Left lobe of liver (tissue), 2 donors: ENCODE data around the gene RPH3AL. TPM values are rescaled to one million over a fixed set of nuclear protein-coding genes. Genes with fewer than 3 reads are reported as not detected.
"Not testable (repeated sequence)": the region's sequence is repeated elsewhere in the genome, so short reads cannot be mapped to it uniquely, and the experiment has no call there.

Experiments
- ATAC-seq: fragments of 200-7000 bp; cut with Tn5 transposase; one replicate; pipeline ENCODE4 v1.9.1; 2020; ENCODE audit warnings: mild to moderate bottlenecking, moderate library complexity
- DNase-seq: peaks from one replicate; pipeline ENCODE4 v3.0.0-alpha.2; 2020; ENCODE audit warnings: low spot score
- total RNA-seq: library from RNA; stranded (reverse); gene quantifications from one replicate; pipeline ENCODE4 v1.2.1, GENCODE V29; 2021
- donor health status: DM: no; HTN: no; CAD: no; lungs with moderate emphysema.
- donor health status: DM: no; HTN: yes; CAD: no.

Gene RPH3AL
- total RNA-seq, 1 donor from 2014 or later, result 87.4 TPM

DNA sequence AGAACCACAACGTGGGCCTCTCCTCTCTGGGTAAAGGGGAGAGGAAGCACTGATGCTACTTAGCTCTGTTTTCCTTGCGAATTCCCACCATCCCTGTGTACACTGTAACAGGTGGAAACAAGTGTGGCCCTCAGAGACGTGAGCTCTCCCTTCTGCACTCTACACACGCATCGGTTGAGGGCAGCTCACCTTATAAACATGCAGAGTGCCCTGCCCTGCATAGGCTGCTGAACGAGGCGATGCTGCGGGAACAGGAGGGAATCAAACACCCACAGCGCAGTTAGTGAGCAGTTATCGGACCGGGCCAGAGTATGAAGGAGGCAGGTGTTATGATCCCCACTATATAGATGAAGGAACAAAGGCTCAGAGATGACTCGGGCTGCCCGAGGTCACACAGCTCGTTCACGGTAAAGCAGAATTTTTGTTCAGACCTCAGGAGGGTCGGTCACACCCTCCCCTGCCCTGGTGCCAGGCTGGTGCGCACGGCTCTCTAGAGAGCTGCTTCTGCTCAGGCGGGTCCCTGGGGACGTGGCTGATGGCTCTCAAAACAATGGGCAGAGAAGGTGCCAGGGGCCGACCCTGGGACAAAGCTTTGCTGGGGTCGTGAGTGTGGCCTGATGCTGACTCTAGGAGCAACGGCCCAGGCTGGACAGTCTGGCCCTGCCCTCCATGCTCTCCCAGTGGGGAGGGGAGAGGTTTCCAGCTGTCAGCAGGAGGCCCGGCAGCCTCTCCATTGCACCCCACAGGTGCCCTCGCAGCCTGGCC is 68.5 kb downstream of the RPH3AL start:
- DNase-seq, result no peak
- ATAC-seq, result peak; percentile 5

DNA sequence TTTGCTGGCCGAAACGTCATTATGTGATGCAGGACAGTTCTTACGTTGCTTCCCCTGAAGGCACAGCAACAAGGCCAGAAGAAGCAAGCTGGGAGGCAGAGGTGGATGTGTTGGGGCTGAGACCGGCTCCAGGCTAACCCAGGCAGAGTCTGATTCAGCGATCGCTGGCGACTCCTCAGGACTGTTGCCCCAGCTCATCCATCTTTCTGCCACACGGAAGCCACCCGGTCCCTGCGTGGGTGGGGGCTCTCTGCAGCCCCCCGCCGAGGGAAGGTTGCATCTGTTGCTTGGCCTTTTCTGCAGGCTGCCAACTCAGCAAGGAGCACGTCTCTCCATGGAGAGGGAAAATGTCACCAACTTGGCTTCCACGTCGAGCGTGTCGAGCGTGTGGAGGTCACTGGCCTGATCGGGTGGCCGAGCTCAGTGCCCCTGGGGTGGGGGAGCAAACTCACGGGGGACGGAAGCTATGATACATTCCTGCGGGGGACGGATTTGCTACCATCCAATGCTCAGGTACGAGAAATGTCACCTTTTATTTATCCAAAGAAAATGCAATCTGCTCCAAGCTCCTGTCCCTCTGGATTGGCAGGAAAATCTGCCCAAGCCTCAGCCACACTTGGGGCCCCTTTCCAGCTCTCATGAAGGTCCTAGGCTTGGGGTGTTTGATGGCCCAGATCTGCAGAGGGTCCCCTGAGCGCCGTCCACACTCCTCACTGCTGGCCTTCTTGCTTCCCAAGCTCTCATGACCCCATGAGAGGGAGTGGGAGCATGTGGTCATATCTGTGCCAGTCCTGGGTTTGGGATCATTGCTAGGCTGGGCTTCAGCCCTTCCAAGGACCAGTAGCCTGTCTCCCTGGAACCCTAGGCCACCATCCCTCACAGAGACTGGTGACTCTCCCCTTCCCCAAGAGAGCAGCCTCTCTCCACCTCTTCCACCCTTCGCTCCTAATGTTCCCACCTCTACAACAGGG is 69.4 kb downstream of the RPH3AL start:
- peak; percentile 11 for ATAC-seq
- DNase-seq, result peak; percentile 41

DNA sequence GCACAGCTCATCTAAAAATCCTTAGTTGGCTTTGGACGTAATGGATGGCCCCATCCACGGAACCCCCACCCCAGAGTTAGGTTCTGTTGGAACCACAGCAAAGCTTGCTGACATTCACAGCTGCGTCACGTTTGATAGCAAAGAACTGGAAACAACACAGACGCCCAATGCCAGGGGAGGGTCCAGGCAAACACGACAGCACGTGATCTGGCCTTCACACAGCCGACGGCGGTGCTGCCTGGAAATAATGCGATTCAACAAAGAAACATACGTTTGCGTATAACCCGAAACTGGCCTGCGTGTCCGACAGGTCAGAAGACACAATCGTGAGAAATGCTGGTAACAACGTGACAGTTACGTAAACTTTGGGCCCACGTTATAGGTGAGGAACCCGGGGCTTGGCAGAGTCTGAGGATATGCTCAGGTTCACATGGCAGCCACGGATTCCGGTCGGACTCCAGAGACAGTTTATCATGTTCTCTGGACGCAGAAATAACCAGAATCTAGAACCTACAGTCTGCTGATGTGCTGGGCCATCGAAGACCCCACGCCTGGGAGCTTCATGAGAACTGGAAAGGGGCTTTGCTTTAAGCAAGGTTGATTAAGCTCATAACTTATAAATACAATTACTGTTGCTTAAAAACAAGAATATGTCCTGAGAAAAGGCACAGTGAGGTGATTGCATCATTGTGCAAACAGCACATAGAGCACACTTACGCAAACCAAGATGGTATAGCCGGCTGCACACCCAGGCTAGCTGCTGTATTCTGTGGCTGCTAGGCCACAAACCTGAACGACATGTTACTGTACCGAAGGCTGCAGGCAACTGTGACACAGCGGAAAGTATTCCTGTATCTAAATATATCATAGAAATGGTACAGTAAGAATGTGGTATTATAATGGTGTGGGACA is 70.4 kb downstream of the RPH3AL start:
- ATAC-seq, result no peak
- DNase-seq, result peak; percentile 42

DNA sequence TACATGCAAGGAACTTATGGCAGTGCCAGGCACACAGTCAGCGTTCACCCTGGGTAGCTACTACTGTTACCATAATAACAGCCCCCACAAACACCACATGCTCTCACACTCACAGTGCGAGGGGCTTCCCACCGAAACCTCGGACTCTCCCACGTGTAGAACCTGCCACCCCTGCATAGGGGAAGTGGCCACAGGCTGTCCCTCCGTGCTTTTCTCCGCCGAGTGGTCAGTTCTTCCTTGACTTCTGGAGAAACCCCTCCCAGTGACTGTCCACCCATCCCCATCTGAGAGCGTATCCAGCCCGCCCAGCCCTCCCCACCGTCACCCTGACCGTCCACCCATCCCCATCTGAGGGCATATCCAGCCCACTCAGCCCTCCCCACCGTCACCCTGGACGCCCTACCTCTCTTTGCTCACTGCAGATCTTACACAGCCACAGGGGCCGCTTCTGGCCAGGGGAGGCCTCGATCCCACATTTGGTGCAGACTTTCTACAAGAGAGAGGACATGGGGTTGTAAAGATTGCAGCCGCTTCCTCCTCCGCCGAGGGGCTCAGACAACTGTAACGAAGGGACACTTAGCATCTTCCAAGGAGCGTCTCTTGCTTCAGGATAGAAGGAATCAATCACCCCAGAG is 71.1 kb downstream of the RPH3AL start:
- ATAC-seq, result no peak
- peak; percentile 34 for DNase-seq

DNA sequence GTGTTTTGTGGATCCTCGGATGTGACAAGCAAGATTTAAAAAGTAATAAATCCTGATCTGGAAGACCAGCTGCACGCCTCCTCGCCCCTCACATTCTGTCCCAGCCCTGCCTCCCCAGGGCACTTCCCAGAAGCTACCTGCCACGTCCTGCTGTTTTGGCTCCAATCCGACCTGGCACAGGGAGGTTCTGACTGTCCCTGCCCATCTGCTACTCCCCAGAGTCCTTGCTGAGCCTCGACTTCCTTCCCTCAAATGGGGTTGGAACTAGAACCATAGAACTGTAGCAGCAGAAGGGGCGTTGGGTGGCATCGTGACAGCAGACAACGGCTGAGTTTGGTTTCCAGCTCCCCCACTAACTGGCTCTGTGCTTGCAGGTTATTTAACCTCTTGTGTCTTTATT is 71.7 kb downstream of the RPH3AL start:
- DNase-seq (peak; percentile 35), ATAC-seq (no peak)

DNA sequence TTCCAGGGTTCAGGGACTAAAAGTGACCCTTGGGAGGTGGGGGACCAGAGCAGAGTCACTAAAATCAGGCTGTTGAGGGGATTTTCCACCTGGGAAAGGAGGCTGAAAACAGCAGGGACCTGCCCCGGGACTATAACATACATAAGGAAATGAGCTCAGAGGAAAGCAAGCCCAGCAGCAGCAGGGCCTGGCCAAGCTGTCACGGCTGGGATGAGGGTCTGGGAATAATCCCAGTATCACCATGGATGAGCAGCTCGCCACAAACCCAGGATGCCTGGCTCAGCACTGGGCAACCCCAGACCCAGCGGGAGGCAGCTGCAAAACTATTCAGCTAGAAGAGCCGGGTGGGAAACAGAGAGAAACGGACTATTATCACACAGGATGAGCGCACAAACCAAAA is 72.4 kb downstream of the RPH3AL start:
- DNase-seq (peak; percentile 33), ATAC-seq (no peak)

DNA sequence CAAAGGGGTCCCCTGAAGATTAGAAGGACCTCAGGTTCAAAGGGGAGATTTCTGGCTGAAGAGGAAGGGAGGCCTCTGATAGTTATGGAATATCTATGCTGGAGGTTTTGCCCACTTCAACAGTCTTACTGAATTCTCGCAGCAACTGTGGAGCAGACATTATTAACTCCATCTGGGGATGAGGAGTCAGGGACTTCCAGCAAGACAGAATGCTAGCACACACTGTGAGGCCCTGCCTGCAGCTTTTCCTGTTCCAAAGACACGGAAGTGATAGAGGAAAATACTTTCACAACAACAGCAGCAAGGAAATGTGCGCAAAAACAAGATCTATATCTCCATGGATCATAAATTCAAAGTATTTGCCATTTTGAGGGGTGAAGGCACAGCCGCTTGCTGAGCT is 72.8 kb downstream of the RPH3AL start:
- peak; percentile 26 for DNase-seq
- ATAC-seq, result no peak

DNA sequence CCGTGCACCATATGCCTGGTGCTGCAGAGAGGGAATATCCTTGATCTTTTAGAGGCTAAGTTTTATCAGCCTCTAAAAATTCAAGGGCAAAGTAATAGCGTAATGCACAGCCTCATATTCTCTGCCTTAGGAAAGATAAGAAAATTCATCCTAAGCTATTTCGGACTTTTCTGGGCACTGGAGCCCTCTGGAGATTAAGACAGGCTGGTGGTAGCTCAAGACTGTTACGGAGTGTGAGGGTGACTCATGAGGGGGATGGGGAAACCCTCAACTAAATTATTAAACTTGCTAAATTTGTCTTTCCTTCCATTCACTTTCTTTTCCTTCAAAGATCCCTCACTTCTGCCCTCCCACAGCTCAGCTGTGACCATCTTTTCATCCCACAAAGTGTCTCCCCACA is 73.3 kb downstream of the RPH3AL start:
- ATAC-seq (no peak), DNase-seq (no peak)

DNA sequence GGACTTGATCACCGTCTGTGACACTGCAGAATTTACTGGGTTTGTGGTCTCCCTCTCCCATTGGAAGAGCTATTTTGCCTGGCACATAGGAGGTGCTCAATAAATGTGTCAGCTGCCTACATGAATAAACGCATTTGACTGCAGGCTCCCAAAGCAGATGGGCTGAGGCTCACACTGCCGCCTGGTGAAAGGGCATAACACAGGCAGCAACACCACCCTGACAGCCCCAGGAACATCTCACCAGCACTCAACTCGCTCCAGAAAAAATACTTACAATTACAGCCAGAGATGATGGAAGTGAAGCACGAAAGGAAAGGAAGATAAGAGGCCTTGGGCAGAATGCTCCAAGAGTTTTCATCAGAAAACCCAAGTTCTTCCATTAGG is 73.9 kb downstream of the RPH3AL start:
- DNase-seq (peak; percentile 27), ATAC-seq (no peak)

DNA sequence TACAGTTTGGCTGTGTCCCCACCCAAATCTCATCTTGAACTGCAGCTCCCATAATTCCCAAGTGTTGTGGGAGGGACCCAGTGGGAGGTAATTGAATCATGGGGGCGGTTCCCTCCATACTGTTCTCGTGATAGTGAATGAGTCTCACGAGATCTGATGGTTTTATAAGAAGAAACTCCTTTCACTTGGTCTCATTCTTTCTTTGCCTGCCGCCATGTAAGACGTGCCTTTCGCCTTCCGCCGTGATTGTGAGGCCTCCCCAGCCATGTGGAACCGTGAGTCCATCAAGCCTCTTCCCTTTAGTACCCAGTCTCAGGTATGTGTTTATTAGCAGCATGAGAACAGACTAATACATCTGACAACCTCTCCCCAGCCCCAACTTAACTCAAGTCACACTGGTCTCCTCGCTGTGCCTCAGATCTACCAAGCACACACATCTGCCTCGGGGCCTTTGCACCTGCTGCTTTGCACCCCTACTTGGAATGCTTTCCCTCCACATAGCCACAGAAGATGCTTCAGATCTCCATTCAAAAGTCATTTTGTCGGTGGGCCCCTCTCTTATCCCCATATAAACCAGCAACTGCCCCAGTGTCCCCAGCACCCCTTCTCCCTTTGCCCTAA is 74.4 kb downstream of the RPH3AL start:
- no peak for ATAC-seq
- DNase-seq, result peak; percentile 24

DNA sequence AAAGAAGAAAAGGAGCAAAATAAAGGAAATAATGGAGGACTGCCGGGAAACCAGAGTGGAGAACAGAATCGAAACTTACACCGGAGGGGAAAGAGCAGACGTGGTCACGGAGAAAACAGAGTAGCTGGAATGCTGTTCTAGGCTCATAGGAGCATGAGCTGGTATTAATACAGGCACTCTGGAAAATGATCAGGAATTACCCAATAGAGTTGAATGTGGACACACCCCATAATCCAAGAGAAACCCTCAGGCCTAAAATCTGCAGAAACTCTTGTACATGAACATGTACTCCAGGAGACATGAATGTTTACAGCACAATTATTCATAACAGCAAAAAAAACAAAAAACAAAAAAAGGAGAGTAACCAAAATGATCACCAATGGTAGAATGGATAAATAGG is 77.7 kb downstream of the RPH3AL start:
- no peak for ATAC-seq
- DNase-seq, result no peak

DNA sequence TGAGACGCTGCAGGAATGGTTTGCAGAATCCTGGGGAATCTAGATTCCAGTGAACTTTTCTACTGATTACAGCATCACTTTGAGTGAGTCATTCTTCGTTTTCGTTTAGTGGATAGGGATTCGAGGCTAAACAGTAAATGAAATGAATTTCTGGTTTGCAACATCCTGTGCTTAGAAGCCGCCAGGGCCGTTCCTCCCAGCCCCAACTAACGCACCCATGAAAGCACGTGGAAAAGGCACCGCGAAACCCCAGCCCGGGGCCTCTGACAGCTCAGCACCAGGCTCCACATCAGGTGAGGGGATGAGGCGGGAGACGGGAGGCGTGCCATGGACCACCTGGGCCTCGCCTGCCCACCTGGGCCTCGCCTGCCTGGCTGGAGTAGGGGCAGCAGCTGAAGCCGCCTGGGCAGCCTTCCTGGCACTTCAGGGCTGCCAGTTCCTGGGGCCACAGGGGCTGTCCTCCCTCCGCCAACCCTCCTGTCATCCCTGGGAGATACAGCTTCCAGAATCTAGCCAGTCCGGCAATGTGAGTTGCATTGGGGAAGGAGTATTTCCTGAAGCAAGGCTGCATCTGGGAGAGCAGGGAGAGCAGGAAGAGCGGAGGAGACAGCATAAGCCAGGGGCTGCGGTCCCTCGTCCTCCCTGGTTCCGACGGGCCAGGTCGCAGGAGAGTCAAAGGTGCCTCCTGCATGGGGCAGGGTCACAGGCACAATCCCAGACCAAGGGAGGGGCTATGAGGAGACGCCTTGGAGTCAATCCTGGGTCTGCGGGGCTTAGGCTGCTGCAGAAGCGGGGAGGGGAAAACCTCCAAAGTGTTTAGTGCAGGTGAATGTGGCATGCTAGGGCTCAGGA is 78.4 kb downstream of the RPH3AL start:
- DNase-seq (peak; percentile 40), ATAC-seq (peak; percentile 37)

DNA sequence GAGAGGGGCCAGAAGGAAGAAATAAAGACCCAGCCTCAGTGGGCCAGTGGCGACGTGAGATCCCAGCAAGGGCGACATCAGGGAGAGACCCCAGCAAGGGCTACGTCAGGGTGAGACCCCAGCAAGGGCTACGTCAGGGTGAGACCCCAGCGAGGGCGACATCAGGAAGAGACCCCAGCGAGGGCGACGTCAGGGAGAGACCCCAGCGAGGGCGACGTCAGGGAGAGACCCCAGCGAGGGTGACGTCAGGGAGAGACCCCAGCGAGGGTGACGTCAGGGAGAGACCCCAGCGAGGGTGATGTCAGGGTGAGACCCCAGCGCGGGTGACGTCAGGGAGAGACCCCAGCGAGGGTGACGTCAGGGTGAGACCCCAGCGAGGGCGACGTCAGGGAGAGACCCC is 79.8 kb downstream of the RPH3AL start:
- not testable (repeated sequence) for ATAC-seq

DNA sequence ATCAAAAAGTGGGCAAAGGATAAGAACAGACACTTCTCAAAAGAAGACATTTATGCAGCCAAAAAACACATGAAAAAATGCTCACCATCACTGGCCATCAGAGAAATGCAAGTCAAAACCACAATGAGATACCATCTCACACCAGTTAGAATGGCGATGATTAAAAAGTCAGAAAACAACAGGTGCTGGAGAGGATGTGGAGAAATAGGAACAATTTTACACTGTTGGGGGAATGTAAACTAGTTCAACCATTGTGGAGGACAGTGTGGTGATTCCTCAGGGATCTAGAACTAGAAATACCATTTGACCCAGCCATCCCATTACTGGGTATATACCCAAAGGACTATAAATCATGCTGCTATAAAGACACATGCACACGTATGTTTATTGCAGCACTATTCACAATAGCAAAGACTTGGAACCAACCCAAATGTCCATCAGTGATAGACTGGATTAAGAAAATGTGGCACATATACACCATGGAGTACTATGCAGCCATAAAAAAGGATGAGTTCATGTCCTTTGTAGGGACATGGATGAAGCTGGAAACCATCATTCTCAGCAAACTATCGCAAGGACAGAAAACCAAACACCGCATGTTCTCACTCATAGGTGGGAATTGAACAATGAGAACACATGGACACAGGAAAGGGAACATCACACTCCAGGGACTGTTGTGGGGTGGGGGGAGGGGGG is 80.5 kb downstream of the RPH3AL start:
- not testable (repeated sequence) for DNase-seq, ATAC-seq

More for the DNA sequence above, 79.8 kb downstream of the RPH3AL start:
- peak; percentile 41 for DNase-seq

DNA sequence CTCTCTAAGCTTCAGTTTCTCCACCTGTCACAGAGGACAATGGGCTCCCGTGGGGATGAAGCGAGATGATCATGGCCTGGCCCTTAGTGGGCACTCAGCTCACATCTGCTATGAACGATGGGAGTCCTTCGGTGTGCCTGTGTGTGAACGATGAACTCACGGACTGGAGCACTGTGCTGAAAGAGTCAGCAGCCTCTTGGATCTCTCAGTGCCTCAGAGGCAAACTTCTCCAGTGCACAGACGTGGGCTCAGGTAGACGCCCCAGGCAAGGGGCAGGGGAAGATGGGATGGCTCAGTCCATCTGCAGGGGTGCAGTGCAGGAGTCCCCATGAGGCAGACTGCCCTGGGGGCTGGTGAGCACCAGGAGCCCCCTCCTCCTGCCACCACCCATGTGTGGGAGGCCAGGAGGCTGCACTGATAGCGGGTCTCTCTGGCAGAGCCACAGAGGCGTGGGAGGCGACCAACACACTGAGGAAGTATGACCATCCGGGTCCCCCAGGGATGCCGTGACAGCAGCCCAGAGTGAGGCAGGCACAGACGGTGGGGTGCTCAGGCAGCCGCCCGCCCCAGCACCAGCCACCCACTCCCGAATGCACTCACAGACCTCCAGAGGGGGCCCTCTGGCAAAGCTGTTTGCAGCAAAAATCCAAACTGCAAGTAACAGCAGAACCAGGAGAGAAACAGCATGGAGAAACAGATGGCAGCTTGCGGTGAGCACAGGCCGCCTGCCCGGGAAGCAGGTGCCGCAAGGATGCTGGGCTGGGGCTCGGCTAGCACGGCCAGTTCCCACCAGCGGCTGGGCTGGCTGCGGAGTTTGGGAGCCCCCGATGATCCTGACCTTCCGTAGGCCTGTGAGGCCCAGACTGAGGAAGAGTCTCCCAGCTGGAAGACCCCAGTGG is 82.7 kb downstream of the RPH3AL start:
- no peak for ATAC-seq
- DNase-seq, result peak; percentile 37

DNA sequence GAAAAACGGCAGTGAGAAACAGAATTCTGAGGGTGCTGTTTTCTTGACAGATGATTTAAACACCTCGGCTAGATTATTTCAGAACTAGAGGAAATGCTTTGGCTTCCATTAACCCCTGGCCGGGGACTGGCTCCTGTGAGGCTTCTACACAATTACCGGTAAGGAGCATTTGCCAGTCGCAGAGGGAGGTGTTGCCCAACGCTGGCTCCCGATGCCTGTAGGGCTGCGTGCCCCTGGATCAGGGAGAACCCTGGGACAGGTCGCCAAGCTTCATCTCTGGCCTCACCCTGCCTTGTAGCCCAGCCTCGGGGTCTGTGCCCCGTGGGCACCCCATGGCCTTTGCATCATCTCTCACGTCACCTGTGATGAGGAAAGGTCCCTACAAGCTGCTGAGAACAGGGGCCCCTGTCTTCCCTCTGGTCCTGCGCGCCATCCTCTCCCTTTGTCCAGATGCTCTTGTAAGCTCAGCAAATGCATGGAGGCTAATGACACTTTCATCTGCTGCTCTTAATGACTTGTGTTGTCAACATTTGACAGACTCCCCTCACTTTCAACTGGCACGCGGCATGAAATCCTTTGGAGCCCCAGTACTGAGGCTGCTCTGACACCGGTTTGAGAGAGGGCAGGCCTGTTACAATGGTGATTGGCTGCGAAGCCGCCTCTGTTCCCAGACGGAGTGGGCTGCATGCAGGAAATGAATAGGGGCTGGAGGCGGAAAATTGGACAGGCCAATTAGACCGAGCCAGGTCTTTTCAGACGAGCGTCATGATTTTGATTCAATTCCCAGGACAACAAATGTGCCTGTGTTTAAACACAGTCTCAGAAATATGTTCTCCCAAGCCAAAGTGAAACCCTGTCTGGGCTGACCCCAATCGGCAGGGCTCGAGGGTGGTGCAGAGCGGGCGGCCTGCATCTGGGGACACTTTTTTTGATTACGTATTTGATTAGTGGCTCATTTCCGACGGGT is 85.6 kb downstream of the RPH3AL start:
- DNase-seq, result peak; percentile 41
- ATAC-seq, result peak; percentile 30
